Activated CD4-positive, alpha-beta T cell treated with anti-CD3 and anti-CD28 coated beads, Interleukin-10, Interleukin-2, amounts not matched to agents 100 ng/mL and 50 ng/mL, durations not matched to agents 16 hours and 8 hours (primary cell): ENCODE measurements around the gene SLC1A4.
"Not testable (repeated sequence)": the region's sequence is repeated elsewhere in the genome, so short reads cannot be mapped to it uniquely, and the experiment has no call there.

Experiments
- DNase-seq: peaks from one replicate; pipeline ENCODE4 v3.0.0-alpha.2; 2020

SLC1A4 gene

DNA sequence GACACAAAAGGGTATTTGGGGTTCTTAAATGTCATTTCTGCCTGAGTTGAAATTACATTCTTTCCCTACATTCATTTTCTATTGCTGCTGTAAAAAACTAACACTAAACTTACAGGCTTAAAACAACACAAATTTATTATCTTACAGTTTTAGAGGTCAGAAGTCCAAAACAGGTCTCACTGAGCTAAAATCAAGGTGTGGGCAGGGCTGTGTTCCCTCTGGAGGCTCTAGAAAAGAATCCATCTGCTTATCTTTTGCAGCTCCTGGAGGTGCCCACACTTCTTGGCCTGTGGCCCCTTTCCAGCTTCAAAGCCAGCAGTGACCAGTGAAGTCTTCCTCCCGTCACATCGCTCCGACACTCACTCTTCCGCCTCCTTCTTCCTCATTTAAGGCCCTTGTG, 23.2 kb upstream of the SLC1A4 start:
- no peak for DNase-seq

DNA sequence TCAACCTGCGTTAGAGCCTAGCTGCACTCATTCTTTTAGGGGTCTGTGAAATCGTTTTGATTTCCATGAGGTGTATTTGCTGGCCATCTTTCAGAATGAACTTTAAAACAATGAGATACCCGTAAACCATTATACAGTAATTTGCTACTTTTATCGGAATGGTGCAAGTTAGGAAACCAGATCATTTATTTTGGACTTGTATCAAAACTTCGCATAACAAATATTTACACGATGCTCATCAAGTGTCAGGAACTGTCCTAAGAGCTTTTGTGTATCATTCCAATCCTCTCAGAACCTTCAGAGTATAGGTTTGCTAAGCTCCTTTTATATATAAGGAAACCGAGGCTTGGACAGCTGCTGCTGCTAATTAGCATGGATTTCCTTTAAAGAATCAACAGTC, 22.4 kb upstream of the SLC1A4 start:
- DNase-seq: no peak

DNA sequence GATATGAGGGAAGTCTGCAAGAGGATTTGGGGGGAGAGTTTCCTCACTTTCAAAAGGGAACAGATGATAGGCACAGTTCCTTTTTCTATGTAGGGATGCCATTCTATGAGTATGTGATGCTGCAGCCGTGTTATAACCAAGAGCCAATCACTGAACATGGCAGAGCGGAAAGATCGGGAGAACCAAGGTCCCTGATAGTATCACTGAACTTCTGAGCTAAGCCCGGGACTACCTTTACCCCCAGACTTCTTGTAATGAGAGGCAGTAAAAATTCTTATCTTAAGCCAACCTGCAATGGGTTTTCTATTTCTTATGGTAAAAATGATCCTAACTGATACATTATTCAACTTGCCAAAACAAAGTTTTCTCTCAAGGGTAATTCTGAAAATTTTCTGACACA, 21.6 kb upstream of the SLC1A4 start:
- no peak for DNase-seq

DNA sequence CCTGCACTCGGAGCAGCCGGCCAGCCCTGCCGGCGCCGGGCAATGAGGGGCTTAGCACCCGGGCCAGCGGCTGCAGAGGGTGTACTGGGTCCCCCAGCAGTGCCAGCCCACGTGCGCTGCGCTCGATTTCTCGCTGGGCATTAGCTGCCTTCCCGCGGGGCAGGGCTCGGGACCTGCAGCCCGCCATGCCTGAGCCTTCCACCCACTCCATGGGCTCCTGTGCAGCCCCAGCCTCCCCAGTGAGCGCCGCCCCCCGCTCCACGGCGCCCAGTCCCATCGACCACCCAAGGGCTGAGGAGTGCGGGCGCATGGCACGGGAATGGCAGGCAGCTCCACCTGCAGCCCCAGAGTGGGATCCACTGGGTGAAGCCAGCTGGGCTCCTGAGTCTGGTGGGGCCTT, 20.1 kb upstream of the SLC1A4 start:
- not testable (repeated sequence) for DNase-seq

DNA sequence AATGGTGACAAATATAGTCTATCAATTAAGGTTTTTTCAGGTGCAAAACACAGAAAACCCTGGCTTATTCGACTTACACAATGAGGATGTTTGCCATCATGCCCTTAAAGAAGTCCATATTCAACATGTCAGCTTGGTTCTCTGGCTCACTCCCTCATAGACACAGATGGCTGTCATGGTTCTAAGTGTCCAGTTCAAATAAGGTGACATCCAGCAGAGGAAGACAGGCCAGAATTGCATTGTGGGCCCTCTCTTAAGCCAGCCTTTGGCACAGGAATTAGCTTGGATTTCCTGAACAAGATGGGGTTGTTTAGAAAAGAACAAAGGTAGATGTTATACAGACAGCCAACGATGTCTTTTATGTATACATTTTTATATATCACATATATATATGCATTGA, 18.7 kb upstream of the SLC1A4 start:
- DNase-seq: no peak

DNA sequence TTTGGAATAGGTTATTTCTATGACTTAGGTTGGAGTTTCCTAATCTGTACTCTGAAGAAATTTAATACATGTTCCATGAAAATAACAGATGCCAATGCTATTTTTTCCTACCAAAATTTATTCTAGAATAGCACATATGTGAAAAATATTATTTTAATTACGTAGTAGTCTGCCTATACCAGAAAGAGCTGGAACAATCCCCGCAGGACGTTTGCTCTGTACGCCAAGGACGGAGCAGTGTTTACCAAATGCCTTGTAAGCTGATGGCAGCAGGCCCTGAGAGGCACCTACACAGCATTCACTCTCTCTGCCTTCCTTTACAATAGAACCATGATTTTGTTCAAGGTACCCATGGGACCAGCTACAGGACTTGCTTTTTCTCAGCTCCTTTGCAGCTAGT, 16.8 kb upstream of the SLC1A4 start:
- no peak for DNase-seq

DNA sequence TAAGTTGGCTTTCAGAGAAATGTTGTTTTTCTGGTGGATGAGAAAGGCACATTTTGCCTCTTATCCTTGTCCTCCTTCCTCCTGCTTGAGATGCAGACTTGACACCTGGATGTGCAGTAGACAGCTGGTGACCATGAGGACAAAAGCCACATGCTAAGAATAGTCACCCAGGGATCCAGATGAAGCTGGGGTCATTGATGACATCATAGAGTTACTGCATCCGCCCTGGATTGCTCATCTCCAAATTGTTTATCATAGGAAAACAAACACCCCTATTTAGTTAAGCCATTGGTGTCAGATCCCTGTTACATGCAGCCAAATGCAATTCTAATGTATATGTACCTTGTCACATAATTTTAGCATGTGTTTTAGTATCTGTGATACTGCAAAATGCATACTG, 16.3 kb upstream of the SLC1A4 start:
- no peak for DNase-seq

DNA sequence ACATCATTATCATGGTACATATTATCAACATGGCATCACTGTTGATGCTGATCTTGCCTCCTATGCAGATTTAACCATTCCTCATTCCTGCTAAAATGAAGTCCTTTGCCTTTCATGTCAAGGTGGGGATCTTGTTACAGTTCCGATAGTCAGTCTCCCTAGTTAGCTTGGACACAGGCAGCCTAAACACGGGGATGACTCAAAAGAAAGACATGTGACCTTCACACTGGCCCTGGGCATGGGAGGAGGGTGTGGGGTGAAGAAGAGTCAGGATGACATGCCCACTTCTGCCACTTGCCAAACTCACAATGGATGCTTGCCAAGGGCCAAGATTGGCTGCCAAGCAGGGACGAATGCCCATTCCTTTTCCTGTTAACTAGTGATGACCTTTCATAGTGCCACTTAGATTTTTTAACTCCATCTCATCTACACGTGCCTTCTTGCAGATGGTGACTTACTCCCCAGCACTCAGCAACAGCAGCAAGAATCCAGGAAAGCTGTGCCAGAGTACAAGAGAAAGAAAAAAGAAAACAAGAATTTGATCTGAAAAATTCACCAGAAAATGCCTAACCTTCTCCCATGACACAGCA, 13.9 kb upstream of the SLC1A4 start:
- DNase-seq: no peak

DNA sequence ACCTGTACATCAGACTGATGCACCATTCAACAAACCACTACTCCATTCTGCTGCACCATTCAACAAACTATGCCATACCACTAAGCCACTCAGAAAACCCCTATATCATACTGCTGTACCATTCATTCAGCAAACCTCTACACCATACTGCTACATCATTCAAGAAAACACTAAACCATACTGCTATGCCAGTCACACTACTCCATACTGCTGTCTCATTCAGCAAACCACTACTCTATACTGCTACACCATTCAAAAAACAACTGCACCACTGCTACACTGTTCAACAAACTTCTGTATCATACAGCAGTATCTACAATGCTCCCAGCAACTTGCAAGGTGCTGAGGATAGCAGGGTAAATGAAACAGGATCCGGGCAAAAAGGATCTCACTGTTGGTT, 12.9 kb upstream of the SLC1A4 start:
- no peak for DNase-seq

DNA sequence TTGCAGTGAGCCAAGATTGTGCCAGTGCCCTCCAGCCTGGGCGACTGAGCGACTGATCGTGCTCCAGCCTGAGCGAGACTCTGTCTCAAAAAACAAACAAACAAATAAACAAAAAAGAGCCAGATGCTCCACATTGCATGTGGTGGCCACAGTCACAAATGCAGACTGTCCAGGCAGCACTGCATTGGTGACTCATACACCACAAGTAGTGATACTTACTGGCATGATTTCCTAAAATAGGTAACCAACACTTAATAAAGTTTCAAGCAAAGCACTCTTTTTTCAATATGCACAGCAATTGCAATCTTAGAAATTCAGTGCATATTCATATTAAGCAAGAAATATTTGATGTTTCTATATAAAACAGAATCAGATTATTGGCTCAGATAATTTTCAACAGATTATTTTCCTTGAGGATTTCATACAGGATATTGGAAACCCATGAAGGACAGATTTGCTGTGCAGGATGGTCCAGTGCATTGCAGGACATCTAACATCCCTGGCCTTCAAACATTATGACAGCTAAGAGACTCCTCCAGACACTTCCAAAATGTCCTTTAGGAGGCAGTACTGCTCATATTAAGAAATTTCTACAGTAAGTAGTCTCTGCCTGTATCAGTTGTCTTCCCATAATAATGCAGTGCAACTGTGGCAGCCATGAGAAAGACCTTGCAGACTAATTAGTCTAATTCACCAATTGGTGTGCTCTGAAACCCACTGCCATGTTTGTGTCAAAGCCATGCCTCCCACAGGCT, 10.5 kb upstream of the SLC1A4 start:
- DNase-seq: peak; percentile 26

DNA sequence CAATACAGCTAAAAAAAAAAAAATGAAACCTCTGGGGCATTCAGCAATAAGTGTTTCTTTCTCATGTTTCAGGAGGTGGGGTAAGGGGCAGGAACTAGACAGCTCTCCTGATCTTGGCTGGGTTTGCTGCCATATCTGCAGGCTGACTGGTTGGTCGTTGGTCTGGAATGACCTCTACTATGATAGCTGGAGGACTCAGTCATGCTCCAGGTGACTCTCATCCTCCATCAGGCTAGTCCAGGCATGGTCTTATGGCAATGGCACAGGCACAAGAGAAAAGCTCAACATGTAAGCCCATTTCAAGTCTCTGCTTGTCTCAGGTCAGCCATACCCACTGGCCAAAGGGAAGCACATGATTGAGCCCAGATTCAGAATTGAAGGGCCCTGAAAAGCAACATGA, 9.5 kb upstream of the SLC1A4 start:
- no peak for DNase-seq

DNA sequence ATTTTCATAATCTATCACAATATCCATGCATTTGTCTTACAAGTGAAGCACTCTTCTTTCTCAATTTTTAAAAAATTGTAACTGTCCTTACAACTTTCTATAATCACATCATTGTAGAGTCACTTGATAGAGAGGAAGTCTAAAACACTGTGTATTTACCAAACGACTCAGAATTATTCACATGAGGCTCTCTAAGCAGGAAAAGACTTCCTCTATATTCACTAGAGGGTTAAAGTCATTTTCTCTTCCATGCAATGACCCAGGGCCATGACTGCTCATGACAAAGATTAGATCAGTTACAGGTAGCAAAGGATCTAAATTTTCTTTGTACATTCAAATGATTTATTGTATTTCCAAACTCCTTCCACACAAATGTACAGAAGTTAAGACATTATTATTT, 9.0 kb upstream of the SLC1A4 start:
- DNase-seq: no peak

DNA sequence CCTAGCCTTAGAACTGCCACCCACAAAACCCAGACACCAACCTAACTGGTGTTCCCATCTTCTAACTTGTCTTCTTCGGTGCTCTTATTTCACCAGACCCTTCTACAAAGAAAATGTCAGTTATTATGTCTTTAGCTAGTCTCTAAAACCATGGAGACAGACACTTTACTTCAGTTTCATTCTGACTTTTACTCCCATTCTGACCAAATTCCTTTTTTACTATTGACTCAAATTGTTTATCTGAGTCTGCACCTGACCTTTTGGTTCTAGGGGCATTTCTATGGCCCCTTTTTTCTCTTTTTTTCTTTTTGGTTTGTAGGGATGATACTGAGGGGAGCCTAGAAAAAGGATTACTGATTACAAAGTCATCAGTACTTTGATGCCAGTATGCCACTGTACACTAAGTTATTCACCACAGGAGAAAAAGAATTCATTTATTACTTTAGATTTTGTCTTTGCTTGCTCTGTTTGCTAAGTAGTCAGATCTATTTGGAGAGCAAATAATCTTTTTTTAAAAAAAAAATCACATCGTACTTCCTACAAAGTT, 6.8 kb upstream of the SLC1A4 start:
- peak; percentile 78 for DNase-seq

DNA sequence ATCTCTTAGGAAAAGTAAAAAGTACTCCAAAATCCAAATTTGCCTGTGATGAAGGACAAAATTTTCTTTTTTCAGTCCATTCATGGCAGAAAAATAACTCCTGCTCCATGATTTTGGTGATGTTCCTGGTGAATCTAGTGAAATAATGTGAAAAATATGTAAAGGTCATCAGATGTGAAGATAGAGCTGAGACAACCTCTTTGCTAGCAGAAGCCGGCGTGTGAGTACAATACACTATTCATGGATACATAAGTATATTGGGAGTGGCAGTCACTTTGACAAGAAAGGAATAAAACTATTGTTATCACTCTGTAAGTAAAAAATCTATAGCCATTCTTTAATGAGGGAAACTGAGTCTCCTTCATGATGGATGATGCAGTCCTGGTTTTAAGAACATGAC, 6.3 kb upstream of the SLC1A4 start:
- no peak for DNase-seq

DNA sequence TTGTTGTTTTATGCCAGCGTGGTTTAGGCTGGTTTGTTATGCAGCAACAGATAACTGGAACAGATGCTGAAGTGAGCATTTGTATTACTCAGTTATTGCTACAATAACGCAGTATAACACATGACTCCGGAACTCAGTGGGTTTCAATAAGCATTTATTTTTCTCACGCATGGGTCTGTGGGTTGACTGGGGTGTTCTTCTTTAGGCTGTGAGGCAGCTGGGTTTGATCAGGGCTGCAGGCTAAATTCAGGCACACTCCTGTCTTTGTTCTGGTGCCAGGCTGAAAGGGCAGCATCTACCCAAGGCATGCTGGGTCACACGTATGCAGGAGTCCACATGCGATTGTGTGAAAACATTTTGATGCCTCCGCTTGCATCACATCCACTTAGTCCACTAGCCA, 3.8 kb upstream of the SLC1A4 start:
- peak; percentile 63 for DNase-seq

DNA sequence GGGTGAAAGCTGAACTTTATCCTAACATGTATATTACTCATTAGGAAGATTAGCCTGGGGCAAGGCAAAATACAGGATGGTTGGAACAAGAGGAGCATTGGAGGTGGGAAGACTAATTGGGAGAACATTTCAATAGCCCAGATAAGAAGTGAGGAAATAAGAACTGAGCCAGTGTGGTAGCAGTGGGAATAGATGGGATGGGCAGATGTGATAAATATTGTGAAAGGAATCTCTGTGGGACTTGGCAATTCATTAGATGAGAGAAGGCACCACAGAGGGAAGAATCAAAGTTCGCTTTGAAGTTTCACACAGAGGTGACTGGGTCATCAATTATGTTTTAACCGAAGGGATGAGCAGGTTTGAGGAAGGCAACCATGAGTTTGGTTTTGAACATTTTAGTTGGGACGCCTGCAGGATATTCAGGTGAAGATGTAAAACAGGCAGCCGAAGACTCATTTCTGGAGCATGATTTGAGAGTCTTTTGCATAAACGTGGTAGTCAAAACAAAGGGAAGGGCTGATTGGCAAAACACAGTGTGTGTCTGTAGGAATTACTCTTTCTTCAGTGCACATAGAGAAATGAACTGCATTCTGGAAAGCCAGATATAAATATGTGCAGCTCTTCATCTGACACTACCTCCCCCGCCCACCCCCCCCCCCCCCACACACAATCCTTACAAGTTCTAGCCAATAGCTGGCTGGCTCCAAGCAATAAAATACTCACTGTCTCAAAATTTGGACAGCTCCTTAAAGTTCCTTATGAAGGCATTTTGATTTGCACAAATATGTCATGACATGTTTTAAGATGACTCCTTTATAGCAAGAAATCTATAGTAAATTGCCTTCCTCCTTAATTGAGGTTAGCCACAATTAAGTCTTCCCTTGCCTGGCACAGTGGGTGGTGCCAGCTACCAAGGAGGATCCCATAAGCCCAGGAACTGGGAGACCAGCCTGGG, 1.9 kb upstream of the SLC1A4 start:
- DNase-seq: peak; percentile 88

DNA sequence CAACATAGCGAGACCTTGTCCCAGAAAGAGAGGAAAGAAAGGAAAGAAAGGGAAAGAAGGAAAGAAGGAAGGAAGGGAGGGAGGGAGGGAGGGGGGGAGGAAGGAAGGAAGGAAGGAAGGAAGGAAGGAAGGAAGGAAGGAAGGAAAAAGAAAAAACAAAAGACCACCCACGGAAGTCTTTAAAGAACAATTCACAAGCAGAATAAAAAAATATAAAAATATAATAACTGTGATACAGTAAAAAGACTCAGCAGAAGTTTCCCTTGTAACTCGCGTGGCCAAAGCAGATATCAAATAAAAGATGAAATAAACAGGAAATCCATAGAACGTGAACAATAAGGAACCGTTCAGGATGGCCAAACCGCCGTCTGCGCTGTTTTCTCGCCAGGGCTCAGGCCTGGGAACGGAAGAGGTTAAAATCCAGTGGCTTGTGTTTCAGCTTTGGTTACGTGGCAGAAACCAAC, 1.2 kb upstream of the SLC1A4 start:
- DNase-seq: peak; percentile 90

DNA sequence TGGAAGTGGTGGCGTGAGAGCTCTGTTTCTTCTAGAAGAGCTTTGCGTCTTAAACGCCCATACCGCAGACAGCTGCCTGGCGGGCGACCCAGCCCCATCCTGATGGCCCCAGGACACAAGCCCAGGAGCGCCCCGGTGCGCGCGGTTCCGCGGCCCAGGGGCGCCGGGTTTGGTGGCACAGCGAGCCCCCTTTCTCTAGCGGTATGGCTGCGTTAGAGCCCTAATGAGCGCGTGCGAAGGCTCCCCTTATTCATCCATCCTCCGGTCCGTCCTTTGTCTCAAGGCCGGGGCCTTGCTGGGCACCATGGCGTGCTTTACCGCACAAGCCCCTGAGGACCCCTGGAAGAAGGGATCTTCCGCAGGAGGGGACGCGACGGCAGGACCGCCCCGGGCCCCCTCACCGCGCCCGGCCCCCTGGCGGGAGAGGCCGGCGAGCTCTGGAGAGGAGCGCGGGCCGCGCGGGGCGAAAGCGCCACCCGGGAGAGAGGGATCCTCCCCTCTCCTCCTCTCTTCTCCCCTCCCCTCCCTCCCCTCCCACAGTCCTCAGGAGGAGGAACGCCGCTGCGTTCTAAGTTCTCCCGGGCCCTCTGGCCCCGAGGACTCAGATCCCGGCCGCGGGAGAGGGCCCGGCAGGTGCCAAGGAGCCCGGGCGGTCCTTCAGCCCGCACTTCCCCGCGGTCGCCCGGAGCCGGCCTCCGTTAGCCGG, 626 bp upstream of the SLC1A4 start:
- peak; percentile 38 for DNase-seq

DNA sequence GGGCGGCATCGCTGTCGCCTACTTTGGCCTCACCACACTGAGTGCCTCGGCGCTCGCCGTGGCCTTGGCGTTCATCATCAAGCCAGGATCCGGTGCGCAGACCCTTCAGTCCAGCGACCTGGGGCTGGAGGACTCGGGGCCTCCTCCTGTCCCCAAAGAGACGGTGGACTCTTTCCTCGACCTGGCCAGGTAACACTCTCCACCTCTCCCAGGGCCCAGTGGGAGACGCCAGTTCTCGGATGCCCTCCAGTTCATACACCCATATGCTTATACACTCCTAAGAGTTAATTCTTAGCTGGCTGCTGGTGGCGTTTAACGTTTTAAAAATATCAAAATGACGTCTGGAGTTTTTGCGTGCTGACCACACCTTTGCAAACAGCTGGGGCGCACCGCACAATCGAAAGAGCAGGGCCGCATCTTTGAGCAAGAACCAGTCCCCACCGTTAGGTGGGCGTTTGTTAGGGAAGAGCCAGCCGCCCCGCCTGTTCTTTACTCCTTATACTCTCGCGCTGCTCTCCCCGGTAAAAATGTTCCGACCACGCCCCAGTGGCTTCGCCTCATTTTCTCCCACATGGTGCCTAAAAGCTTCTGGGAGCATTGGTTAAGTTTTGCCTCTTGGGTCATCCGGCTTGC, 899 bp downstream of the SLC1A4 start:
- DNase-seq: no peak

DNA sequence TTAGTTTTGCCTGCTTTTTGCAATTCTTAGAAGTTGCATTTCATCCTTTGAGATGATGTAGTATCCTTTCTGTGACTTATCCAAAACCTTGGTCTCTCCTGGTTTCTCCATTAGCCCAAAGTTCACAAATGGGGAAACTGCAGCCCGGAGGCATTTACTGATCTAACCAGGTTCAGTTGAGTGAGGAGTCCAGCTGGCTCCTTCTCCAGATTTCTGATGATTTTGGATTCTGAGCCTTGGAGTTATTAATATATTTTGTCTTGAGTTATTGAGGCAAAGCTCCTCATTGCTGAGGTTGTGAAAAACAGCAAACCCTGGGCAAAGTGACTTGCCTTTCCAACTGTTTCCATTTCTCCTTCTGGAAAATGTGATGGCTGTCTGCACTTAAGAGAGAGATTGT, 1.7 kb downstream of the SLC1A4 start:
- DNase-seq: no peak

DNA sequence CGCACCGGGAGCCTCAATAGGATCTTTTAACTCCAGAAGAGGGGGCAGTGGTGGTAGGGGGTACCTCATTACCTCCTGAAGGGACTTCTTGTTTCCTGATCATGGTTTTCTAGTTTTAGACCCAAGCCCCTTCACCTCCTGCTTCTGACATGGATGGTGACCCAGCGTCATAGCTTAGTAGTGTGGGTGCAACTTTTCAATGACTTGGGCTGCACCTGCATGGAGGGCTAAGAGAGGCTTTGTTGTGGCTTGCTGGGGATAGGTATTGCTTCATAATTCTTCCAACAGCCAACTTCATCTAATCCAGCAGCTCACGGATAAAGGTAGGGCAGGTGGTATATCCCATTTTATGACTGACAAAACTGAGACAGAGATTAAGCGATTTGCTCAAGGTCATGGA, 3.0 kb downstream of the SLC1A4 start:
- no peak for DNase-seq

DNA sequence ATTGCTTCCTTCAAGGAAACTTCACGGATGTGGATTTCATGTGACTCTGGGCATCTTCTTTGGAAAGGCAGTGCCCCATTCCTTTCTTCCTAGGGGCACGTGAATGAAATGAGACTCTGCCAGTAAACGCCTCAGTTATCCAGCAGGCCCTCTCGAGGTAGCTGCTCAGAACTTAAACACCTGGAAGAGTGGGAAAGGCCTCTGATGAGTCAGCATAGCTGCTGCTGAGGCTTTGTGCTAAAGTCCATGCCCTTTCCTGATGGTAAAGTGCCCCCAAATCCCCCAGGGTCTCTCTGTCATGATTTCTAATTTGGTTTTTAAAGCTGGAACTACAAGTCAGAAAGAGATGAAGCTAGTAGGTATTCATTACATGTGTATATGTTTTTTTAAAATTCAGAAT, 3.8 kb downstream of the SLC1A4 start:
- no peak for DNase-seq
